HFF-Myc (cell line): ENCODE measurements around the gene TTC17.

Source experiments
- DNase-seq: peaks from one replicate; pipeline ENCODE4 v3.0.0-alpha.2; 2011; ENCODE audit warnings: low read depth; ENCODE audit errors: extremely low read depth
- H3K4me3 ChIP-seq: replicated peaks from 2 replicates; pipeline ENCODE4 v1.5.1; 2011; ENCODE audit warnings: low read depth, mild to moderate bottlenecking, control low read depth, low read length
- TF ChIP-seq, protein P1 (sequence below): IDR thresholded peaks from 2 replicates; pipeline ENCODE4 v1.5.1; 2012; ENCODE audit warnings: mild to moderate bottlenecking, low read depth, low read length, control low read depth; ENCODE audit errors: missing control alignments

The TTC17 gene

DNA sequence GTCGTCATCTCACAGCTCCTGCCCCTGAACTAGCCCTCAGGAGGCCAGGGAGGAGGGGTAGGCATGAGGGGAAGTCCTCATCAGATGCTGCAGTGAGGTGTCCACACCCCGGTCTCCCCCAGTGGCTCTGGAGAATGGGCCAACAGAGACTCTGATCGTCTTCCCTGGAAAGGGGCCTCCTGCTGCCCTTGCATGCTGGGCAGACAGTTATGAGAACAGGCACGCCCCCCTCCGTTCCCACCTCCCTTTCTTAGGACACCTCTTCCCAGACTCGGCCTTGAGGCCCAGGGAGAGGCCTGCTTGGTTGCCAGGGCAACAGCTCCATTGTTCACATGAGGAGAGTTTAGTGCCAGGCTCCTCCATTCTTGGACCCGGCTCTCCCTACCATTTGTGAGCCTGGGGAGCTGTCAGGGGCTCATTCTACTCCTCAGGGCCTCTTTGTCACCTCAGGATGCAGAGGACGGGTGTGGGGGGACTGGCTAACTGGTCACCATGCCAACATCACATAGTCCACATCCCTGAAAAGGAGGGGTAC is 157.7 kb downstream of the TTC17 start:
- TF ChIP-seq, protein P1, sequence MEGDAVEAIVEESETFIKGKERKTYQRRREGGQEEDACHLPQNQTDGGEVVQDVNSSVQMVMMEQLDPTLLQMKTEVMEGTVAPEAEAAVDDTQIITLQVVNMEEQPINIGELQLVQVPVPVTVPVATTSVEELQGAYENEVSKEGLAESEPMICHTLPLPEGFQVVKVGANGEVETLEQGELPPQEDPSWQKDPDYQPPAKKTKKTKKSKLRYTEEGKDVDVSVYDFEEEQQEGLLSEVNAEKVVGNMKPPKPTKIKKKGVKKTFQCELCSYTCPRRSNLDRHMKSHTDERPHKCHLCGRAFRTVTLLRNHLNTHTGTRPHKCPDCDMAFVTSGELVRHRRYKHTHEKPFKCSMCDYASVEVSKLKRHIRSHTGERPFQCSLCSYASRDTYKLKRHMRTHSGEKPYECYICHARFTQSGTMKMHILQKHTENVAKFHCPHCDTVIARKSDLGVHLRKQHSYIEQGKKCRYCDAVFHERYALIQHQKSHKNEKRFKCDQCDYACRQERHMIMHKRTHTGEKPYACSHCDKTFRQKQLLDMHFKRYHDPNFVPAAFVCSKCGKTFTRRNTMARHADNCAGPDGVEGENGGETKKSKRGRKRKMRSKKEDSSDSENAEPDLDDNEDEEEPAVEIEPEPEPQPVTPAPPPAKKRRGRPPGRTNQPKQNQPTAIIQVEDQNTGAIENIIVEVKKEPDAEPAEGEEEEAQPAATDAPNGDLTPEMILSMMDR, result no peak
- H3K4me3 ChIP-seq, result no peak overlapping the region
- no peak for DNase-seq

DNA sequence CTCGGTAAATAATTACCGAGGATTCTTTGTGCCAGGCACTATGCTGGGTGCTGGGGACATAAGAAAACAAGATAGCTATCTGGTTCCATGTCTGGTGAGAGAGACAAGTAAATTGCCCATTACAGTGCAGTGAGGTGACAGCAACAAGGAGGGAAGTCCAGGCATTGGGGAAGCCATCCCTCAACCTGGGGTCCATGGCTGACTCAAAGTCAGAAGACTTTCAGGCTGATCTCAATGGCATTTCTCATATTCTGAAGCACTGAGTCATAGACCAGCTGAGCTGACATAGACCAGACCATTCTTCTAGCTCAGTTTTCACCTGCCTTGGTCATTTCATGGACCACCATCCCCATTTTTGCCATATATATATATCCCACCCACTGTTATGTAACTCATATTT is 158.8 kb downstream of the TTC17 start:
- no peak for DNase-seq
- H3K4me3 ChIP-seq, result no peak overlapping the region
- TF ChIP-seq, protein P1, result no peak

DNA sequence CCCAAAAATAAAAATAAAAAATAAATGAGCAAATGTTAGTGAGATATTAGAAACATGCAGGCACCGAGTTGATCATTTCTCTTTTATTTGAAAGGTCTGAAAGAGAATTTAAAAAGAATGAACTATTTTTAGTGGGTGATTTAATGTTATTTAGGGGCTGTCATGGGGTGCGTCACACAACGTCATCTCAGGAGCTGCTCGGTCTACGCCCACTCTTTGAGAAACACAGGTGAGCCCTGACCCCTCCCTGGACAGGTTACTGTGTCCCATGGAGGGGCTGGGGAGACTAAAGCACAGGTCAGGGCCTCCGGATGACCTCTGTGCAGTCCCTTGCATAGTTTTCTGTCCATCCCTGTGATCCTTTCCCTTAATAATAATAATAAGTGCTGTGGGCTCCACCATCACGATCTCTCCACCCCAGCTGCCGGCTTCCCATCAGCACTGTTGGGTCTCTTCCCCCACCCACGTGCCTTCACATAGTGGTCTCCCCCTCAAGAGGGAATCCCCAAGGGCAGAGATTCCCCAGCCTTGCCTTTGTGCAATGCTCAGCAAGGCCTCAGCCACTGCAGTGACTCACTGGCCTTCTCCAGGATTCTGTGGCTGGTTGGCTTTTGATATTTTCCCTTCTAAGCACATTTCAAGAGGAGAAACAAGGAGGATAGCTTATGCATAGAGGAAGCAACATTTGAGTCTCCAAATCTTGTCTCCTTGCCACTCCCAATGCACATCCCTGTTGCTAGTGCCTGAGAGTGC is 159.9 kb downstream of the TTC17 start:
- no peak for DNase-seq
- no peak overlapping the region for H3K4me3 ChIP-seq
- TF ChIP-seq, protein P1, result no peak

DNA sequence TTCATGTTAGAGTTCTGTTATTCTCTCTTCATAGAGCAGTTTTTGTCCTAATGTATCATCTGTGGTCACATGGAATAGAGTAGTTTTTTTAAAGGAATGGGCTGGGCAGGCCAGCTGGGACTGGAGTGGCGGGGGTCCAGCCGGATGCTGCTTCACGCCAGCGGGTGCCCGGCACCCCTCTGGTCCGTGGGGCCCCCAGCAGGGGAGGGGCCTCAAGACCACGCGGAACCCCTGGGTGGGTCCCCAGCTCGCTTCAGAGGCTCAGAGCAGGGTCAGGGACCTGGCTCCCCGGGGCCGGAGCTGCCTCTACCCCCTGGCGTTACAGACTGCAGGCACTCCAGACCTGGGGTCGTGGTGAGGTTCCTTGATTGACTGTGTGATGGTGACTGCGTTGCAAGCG is 162.8 kb downstream of the TTC17 start:
- no peak overlapping the region for H3K4me3 ChIP-seq
- no peak for DNase-seq
- TF ChIP-seq, protein P1, result no peak

DNA sequence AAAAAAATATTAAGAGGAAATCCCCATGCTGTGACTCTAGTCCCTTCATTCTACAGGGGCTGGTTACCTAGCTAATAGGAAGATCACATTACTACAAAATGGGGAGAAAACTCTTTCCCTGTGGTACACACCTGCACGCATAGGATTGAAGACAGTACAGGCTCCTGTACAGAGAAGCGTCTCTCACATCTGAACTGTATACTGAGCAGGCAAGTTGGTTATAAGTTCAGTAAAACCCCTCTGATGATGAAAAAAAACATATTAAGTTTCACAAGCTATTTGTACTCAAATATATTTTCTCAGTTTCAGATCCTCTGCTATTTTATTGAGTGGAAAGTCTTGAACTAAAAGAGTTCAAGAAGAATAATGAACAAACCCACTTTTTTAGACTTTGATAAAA is 164.9 kb downstream of the TTC17 start:
- TF ChIP-seq, protein P1, result no peak
- DNase-seq, result no peak
- no peak overlapping the region for H3K4me3 ChIP-seq

DNA sequence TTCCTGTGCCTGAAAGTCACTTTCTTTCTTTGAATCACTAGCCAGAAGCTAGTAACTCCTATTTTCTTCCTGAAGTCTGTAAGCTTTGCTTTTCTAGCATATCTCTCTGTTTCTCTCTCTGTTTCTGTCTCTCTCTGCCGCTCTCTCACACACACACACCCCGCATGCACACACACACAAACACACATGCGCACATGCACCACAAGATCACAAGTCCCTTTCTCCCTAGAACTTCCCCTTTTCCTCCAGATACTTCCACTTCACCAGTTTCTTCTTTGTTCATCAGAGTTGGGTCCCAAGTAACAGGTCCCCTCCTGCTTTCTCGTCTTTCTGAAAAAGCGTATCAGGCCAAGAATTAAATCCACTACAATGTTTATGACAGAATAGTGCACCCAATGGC is 173.3 kb downstream of the TTC17 start:
- H3K4me3 ChIP-seq, result no peak overlapping the region
- TF ChIP-seq, protein P1, result no peak
- DNase-seq, result no peak
